HEK293 (cell line): ENCODE data around the gene KRTAP1-5.
A peak's percentile ranks its signal among the peaks of the same experiment; 100 is the strongest.

Experiments used
- CTCF ChIA-PET: fragments of 350-600 bp; formaldehyde crosslinking; extraction: SDS; loops from one replicate; lab custom pipeline; 2021; ENCODE audit warnings: antibody characterized with exemption; lab: Yijun Ruan, JAX
- POLR2A ChIA-PET: fragments of 300-600 bp; formaldehyde crosslinking; extraction: SDS; loops from one replicate; lab custom pipeline; 2020; ENCODE audit warnings: antibody characterized with exemption, inconsistent platforms; lab: Yijun Ruan, JAX
- H3K27ac ChIP-seq: fragments of 200-500 bp; sonication (Bioruptor generic); 2 replicates; pipeline ENCODE4 v1.5.1; 2014; ENCODE audit warnings: low read depth, low read length, control low read depth, inconsistent platforms; ENCODE audit errors: extremely low read depth
- H3K36me3 ChIP-seq, 2 experiments: fragments of 200-500 bp in 1 of 2; sonication (Bioruptor generic) in 1 of 2; 1 replicate in 1 of 2; 2 replicates in 1 of 2; pipeline ENCODE4 v1.5.1; 2014 to 2017; ENCODE audit warnings: inconsistent platforms in 2 of 2, low read length in 2 of 2; ENCODE audit not compliant: control insufficient read depth in 2 of 2, insufficient read depth in 1 of 2
- H3K4me1 ChIP-seq: fragments of 200-500 bp; sonication (Bioruptor generic); 2 replicates; pipeline ENCODE4 v1.5.1; 2014; ENCODE audit warnings: mild to moderate bottlenecking, low read length, inconsistent platforms; ENCODE audit not compliant: control insufficient read depth, insufficient read depth
- H3K4me3 ChIP-seq: 2 replicates; pipeline ENCODE4 v1.5.1; 2011; ENCODE audit warnings: low read depth, mild to moderate bottlenecking, control low read depth, low read length, moderate library complexity
- H3K9me3 ChIP-seq: fragments of 200-500 bp; sonication (Bioruptor generic); 2 replicates; pipeline ENCODE4 v1.5.1; 2014; ENCODE audit warnings: low read depth, low read length, inconsistent platforms; ENCODE audit not compliant: control insufficient read depth, insufficient read depth
- ELK4 ChIP-seq: IDR thresholded peaks from 2 replicates; pipeline ENCODE4 v1.6.1; 2011; ENCODE audit warnings: mild to moderate bottlenecking, low read depth, low read length, borderline replicate concordance
- GLIS2 ChIP-seq: fragments of 450-650 bp; formaldehyde crosslinking; IDR thresholded peaks from 2 replicates; pipeline ENCODE4 v1.5.1; 2016; ENCODE audit warnings: missing biosample characterization, missing genetic modification characterization
- INSM2 ChIP-seq: fragments of 450-650 bp; formaldehyde crosslinking; IDR thresholded peaks from 2 replicates; pipeline ENCODE4 v1.5.1; 2016; ENCODE audit warnings: missing biosample characterization, missing genetic modification characterization
- KLF8 ChIP-seq: fragments of 450-650 bp; formaldehyde crosslinking; IDR thresholded peaks from 2 replicates; pipeline ENCODE4 v1.5.1; 2016; ENCODE audit warnings: missing biosample characterization, missing genetic modification characterization
- PBX3 ChIP-seq: sonication (generic); formaldehyde crosslinking; IDR thresholded peaks from 2 replicates; pipeline ENCODE4 v1.8.1; 2022; ENCODE audit warnings: mild to moderate bottlenecking, moderate library complexity, missing genetic modification reagents
- PRDM1 ChIP-seq: fragments of 450-650 bp; formaldehyde crosslinking; IDR thresholded peaks from 2 replicates; pipeline ENCODE4; 2016; ENCODE audit warnings: missing biosample characterization, missing genetic modification characterization
- PRDM4 ChIP-seq: fragments of 450-650 bp; formaldehyde crosslinking; IDR thresholded peaks from 2 replicates; pipeline ENCODE4 v1.5.1; 2017; ENCODE audit warnings: missing biosample characterization, missing genetic modification characterization
- SALL2 ChIP-seq: fragments of 450-650 bp; formaldehyde crosslinking; IDR thresholded peaks from 2 replicates; pipeline ENCODE4 v1.5.0; 2017; ENCODE audit warnings: missing biosample characterization, mild to moderate bottlenecking, missing genetic modification characterization, borderline replicate concordance
- SETDB1 ChIP-seq: IDR thresholded peaks from one replicate; pipeline ENCODE4 v1.6.1; 2017; ENCODE audit warnings: mild to moderate bottlenecking, low read length, moderate library complexity, mixed read lengths; ENCODE audit not compliant: insufficient read length
- ZBTB17 ChIP-seq: fragments of 450-650 bp; formaldehyde crosslinking; IDR thresholded peaks from 2 replicates; pipeline ENCODE4 v1.5.1; 2016; ENCODE audit warnings: missing biosample characterization, missing genetic modification characterization
- ZFP41 ChIP-seq: fragments of 450-650 bp; formaldehyde crosslinking; IDR thresholded peaks from 2 replicates; pipeline ENCODE4 v1.5.1; 2016; ENCODE audit warnings: missing biosample characterization, missing genetic modification characterization, borderline replicate concordance
- ZNF157 ChIP-seq: fragments of 450-650 bp; formaldehyde crosslinking; IDR thresholded peaks from 2 replicates; pipeline ENCODE4 v1.5.1; 2016; ENCODE audit warnings: missing biosample characterization, missing genetic modification characterization
- ZNF23 ChIP-seq: fragments of 450-650 bp; formaldehyde crosslinking; IDR thresholded peaks from 2 replicates; pipeline ENCODE4 v1.5.1; 2016; ENCODE audit warnings: missing biosample characterization, missing genetic modification characterization, borderline replicate concordance
- ZNF335 ChIP-seq: fragments of 450-650 bp; formaldehyde crosslinking; conservative IDR thresholded peaks from 2 replicates; pipeline ENCODE4 v1.5.1; 2016; ENCODE audit warnings: missing biosample characterization, missing genetic modification characterization
- ZNF366 ChIP-seq: fragments of 450-650 bp; formaldehyde crosslinking; conservative IDR thresholded peaks from 2 replicates; pipeline ENCODE4 v1.5.1; 2016; ENCODE audit warnings: missing biosample characterization, missing genetic modification characterization
- ZNF391 ChIP-seq: fragments of 450-650 bp; formaldehyde crosslinking; IDR thresholded peaks from 2 replicates; pipeline ENCODE4 v1.5.1; 2016; ENCODE audit warnings: low read depth, missing biosample characterization, missing genetic modification characterization, borderline replicate concordance
- ZNF423 ChIP-seq: fragments of 450-650 bp; formaldehyde crosslinking; IDR thresholded peaks from 2 replicates; pipeline ENCODE4 v1.5.1; 2016; ENCODE audit warnings: missing biosample characterization, missing genetic modification characterization
- ZNF623 ChIP-seq: fragments of 450-650 bp; formaldehyde crosslinking; IDR thresholded peaks from 2 replicates; pipeline ENCODE4 v1.5.1; 2016; ENCODE audit warnings: missing biosample characterization, missing genetic modification characterization
- ZNF660 ChIP-seq: fragments of 450-650 bp; IDR thresholded peaks from 2 replicates; pipeline ENCODE4 v1.5.1; 2018; ENCODE audit warnings: missing biosample characterization, mild to moderate bottlenecking, missing genetic modification characterization
- ZNF670 ChIP-seq: fragments of 450-650 bp; formaldehyde crosslinking; IDR thresholded peaks from 2 replicates; pipeline ENCODE4 v1.5.1; 2016; ENCODE audit warnings: missing biosample characterization, missing genetic modification characterization, low read depth
- ZXDB ChIP-seq: fragments of 450-650 bp; formaldehyde crosslinking; IDR thresholded peaks from 2 replicates; pipeline ENCODE4 v1.5.1; 2016; ENCODE audit warnings: missing biosample characterization, missing genetic modification characterization
- TF ChIP-seq, protein P1 (sequence below): fragments of 450-650 bp; formaldehyde crosslinking; IDR thresholded peaks from 2 replicates; pipeline ENCODE4 v1.5.1; 2016; ENCODE audit warnings: missing biosample characterization, missing genetic modification characterization
- TF ChIP-seq, protein P2 (sequence below): fragments of 450-650 bp; formaldehyde crosslinking; IDR thresholded peaks from 2 replicates; pipeline ENCODE4 v1.5.1; 2017; ENCODE audit warnings: missing biosample characterization, missing genetic modification characterization

Gene KRTAP1-5, protein sequence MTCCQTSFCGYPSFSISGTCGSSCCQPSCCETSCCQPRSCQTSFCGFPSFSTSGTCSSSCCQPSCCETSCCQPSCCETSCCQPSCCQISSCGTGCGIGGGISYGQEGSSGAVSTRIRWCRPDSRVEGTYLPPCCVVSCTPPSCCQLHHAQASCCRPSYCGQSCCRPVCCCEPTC

DNA sequence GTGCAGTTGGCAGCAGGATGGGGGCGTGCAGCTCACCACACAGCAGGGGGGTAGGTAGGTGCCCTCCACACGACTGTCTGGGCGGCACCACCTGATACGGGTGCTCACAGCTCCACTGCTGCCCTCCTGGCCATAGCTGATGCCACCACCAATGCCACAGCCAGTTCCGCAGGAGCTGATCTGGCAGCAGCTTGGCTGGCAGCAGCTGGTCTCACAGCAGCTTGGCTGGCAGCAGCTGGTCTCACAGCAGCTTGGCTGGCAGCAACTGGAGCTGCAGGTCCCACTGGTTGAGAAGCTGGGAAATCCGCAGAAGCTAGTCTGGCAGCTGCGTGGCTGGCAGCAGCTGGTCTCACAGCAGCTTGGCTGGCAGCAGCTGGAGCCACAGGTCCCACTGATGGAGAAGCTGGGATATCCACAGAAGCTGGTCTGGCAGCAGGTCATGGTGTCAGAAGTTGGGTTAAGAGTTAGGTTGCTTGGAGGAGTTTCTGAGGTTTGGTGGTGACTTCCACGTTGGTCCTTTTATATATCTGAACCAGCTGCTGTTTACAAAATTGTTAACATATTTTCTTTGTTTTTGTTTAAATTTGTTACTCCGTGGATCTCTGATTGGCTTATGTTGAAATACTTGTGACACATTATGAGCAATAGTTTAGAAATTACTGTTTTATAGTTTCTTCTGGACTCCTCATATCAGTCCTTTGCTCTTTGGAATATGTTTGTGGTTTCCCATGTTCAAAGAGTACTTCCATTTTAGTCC, at the start of gene KRTAP1-5:
Gene KRTAP1-5, minus strand, starts transcription at position 494 of the 757 bp plus-strand sequence. Its CDS starts 53 bp downstream, at position 441.
- H3K9me3 ChIP-seq = no peaks in the 10 kb centered on the region
- H3K27ac ChIP-seq = no peak within 1 kb of the TSS
- CTCF ChIA-PET = no interaction called here
- no peak within 1 kb of the TSS for H3K4me3 ChIP-seq
- TF ChIP-seq ELK4 (no peak), ZNF335 (tag by site-specific recombination) (no peak), ZNF423 (tag by site-specific recombination) (no peak), ZFP41 (no peak), KLF8 (tag by site-specific recombination) (no peak), SETDB1 (no peak)
- no peaks in the 10 kb centered on the region for H3K36me3 ChIP-seq
- POLR2A ChIA-PET = no interaction called here
- no peaks in the 10 kb centered on the region for H3K4me1 ChIP-seq

- CTCF ChIA-PET = no interaction called here
- no peaks in the 10 kb centered on the region for H3K36me3 ChIP-seq
- POLR2A ChIA-PET = no interaction called here
Observed at GRCh38 chr17:41076788-41077187, 49.8 kb upstream of the KRTAP1-5 start.

GRCh38 chr17:41073676-41074075, 46.7 kb upstream of the KRTAP1-5 start:
- CTCF ChIA-PET = interaction anchor here (0.8 to 1.8 kb wide), 3 partner anchors 575 to 589 kb away, joined by 3 read pairs; no protein-coding TSS in a partner anchor
- Histone ChIP-seq H3K4me1 (no peaks in the 10 kb centered on the region), H3K27ac (no peak overlapping the region), H3K9me3 (no peaks in the 10 kb centered on the region), H3K4me3 (no peak overlapping the region), H3K36me3 (no peaks in the 10 kb centered on the region)
- POLR2A ChIA-PET = no interaction called here
- TF ChIP-seq ZXDB (no peak), ZBTB17 (tag by site-specific recombination) (no peak), GLIS2 (tag by site-specific recombination) (no peak), ZNF391 (no peak), ZNF623 (tag by site-specific recombination) (no peak), ZNF670 (tag by site-specific recombination) (no peak), ZNF23 (tag by site-specific recombination) (no peak), PBX3 (CRISPR knock-in tag) (no peak), PRDM4 (tag by site-specific recombination) (no peak), INSM2 (tag by site-specific recombination) (no peak)
- TF ChIP-seq, protein P1, sequence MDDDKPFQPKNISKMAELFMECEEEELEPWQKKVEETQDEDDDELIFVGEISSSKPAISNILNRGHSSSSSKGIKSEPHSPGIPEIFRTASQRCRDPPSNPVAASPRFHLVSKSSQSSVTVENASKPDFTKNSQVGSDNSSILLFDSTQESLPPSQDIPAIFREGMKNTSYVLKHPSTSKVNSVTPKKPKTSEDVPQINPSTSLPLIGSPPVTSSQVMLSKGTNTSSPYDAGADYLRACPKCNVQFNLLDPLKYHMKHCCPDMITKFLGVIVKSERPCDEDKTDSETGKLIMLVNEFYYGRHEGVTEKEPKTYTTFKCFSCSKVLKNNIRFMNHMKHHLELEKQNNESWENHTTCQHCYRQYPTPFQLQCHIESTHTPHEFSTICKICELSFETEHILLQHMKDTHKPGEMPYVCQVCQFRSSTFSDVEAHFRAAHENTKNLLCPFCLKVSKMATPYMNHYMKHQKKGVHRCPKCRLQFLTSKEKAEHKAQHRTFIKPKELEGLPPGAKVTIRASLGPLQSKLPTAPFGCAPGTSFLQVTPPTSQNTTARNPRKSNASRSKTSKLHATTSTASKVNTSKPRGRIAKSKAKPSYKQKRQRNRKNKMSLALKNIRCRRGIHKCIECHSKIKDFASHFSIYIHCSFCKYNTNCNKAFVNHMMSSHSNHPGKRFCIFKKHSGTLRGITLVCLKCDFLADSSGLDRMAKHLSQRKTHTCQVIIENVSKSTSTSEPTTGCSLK (tag by site-specific recombination) = no peak
- TF ChIP-seq, protein P2, sequence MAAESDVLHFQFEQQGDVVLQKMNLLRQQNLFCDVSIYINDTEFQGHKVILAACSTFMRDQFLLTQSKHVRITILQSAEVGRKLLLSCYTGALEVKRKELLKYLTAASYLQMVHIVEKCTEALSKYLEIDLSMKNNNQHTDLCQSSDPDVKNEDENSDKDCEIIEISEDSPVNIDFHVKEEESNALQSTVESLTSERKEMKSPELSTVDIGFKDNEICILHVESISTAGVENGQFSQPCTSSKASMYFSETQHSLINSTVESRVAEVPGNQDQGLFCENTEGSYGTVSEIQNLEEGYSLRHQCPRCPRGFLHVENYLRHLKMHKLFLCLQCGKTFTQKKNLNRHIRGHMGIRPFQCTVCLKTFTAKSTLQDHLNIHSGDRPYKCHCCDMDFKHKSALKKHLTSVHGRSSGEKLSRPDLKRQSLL = no peak

More at GRCh38 chr17:41076788-41077187, 49.8 kb upstream of the KRTAP1-5 start:
- no peaks in the 10 kb centered on the region for H3K9me3 ChIP-seq
- H3K4me3 ChIP-seq = no peak overlapping the region
- no peaks in the 10 kb centered on the region for H3K4me1 ChIP-seq
- H3K27ac ChIP-seq = no peak overlapping the region
- TF ChIP-seq ZNF366 (tag by site-specific recombination) (peak; percentile 92), ZNF660 (no peak), SALL2 (tag by site-specific recombination) (peak; percentile 56; the same call in 1 of the 2 replicates), PRDM1 (tag by site-specific recombination) (peak; percentile 59), ZNF157 (tag by site-specific recombination) (no peak)
